SU-DHL-6 (cell line): ENCODE measurements around the gene SH2D4B.

Experiments
- H2AFZ ChIP-seq: fragments of 200-600 bp; sonication (generic); 2 replicates; pipeline ENCODE4 v1.6.1; 2014; ENCODE audit warnings: low read depth, mild to moderate bottlenecking, moderate library complexity, mixed read lengths, antibody characterized with exemption, low read length; ENCODE audit not compliant: severe bottlenecking
- H3F3A ChIP-seq: fragments of 200-600 bp; shearing (Covaris generic); 2 replicates; pipeline ENCODE4 v1.6.0; 2016; ENCODE audit warnings: antibody characterized with exemption, mild to moderate bottlenecking; ENCODE audit not compliant: insufficient read depth
- H3K27ac ChIP-seq: fragments of 200-600 bp; sonication (generic); 2 replicates; pipeline ENCODE4 v1.5.1; 2016; ENCODE audit warnings: low read depth, mild to moderate bottlenecking, low read length, moderate library complexity, mixed read lengths
- H3K27me3 ChIP-seq: fragments of 200-600 bp; sonication (generic), shearing (Covaris generic); 2 replicates; pipeline ENCODE4 v1.6.0; 2014; ENCODE audit warnings: mild to moderate bottlenecking, low read length
- H3K36me3 ChIP-seq: fragments of 200-600 bp; sonication (generic); 2 replicates; pipeline ENCODE4 v1.6.1; 2014; ENCODE audit warnings: mild to moderate bottlenecking, low read length, mixed read lengths
- H3K4me2 ChIP-seq: fragments of 300-600, 200-600 bp; shearing (Covaris generic), sonication (generic); 2 replicates; pipeline ENCODE4 v1.6.0; 2014; ENCODE audit warnings: low read length, low read depth, mild to moderate bottlenecking; ENCODE audit not compliant: poor library complexity, severe bottlenecking
- H3K4me3 ChIP-seq: fragments of 200-600 bp; sonication (generic); 2 replicates; pipeline ENCODE4 v1.5.1; 2014; ENCODE audit warnings: antibody characterized with exemption, low read length, mild to moderate bottlenecking, mixed read lengths; ENCODE audit not compliant: insufficient read depth, poor library complexity, severe bottlenecking
- H3K79me2 ChIP-seq: fragments of 200-600 bp; sonication (generic); 2 replicates; pipeline ENCODE4 v1.6.1; 2014; ENCODE audit warnings: mild to moderate bottlenecking, low read length, moderate library complexity; ENCODE audit not compliant: insufficient read depth
- H3K9ac ChIP-seq: fragments of 200-600 bp; sonication (generic); 2 replicates; pipeline ENCODE4 v1.7.0; 2014; ENCODE audit warnings: mild to moderate bottlenecking, low read length
- H3K9me2 ChIP-seq: fragments of 200-600 bp; sonication (generic); replicated peaks from 2 replicates; pipeline ENCODE4 v1.6.1; 2014; ENCODE audit warnings: low read length; ENCODE audit not compliant: insufficient read depth
- H3K9me3 ChIP-seq: fragments of 200-600 bp; sonication (generic); 2 replicates; pipeline ENCODE4 v1.6.1; 2014; ENCODE audit warnings: low read length, mixed read lengths; ENCODE audit not compliant: insufficient read depth
- H4K20me1 ChIP-seq: fragments of 200-600 bp; sonication (generic); 2 replicates; pipeline ENCODE4 v1.6.1; 2014; ENCODE audit warnings: low read depth, mild to moderate bottlenecking, antibody characterized with exemption, low read length, moderate library complexity, mixed read lengths
- EZH2phosphoT487 ChIP-seq: fragments of 200-600 bp; sonication (generic), shearing (Covaris generic); conservative IDR thresholded peaks from 2 replicates; pipeline ENCODE4 v1.6.1; 2018; ENCODE audit warnings: mild to moderate bottlenecking, antibody characterized with exemption, low read length, moderate library complexity, mixed read lengths
- TF ChIP-seq, protein P1 (sequence below): fragments of 200-600 bp; sonication (generic); IDR thresholded peaks from one replicate; pipeline ENCODE4 v1.5.1; 2017; ENCODE audit warnings: antibody characterized with exemption, mild to moderate bottlenecking, low read length, moderate library complexity; ENCODE audit not compliant: insufficient read depth, poor library complexity, severe bottlenecking

Gene SH2D4B

DNA sequence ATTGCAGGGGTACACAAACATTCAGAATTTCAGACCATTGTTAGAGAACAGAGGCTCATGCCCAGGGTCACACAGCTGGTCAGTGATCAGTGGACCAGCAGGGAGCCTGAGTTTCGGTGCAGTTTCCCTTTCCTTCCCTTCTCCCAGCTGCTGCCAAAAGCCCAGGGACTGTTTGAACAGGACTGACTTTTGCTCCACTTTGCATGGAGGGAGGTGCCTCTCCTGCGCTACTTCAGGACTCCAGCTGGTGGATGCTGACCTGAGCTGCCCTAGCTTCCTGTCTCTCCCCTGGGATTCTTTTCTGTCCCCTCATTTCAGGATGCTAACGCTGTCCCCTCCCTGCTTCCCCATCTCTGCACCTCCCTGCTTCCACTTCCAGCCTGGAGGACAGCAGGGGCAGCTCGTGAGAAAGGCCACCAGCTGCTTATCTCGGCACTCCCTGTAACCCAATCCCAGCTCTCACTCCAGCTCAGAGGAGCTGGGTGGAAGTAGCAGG, 14.5 kb downstream of the SH2D4B start:
- TF ChIP-seq, protein P1, sequence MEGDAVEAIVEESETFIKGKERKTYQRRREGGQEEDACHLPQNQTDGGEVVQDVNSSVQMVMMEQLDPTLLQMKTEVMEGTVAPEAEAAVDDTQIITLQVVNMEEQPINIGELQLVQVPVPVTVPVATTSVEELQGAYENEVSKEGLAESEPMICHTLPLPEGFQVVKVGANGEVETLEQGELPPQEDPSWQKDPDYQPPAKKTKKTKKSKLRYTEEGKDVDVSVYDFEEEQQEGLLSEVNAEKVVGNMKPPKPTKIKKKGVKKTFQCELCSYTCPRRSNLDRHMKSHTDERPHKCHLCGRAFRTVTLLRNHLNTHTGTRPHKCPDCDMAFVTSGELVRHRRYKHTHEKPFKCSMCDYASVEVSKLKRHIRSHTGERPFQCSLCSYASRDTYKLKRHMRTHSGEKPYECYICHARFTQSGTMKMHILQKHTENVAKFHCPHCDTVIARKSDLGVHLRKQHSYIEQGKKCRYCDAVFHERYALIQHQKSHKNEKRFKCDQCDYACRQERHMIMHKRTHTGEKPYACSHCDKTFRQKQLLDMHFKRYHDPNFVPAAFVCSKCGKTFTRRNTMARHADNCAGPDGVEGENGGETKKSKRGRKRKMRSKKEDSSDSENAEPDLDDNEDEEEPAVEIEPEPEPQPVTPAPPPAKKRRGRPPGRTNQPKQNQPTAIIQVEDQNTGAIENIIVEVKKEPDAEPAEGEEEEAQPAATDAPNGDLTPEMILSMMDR: no peak
- no peak for TF ChIP-seq EZH2phosphoT487
- no peak overlapping the region for H3K4me2 ChIP-seq
- no peaks in the 10 kb centered on the region for H3K27me3 ChIP-seq
- no peaks in the 10 kb centered on the region for H4K20me1 ChIP-seq
- no peaks in the 10 kb centered on the region for H3F3A ChIP-seq
- H3K4me3 ChIP-seq: no peak overlapping the region
- H3K36me3 ChIP-seq: no peaks in the 10 kb centered on the region
- no peaks in the 10 kb centered on the region for H3K9me2 ChIP-seq
- no peak overlapping the region for H2AFZ ChIP-seq
- H3K79me2 ChIP-seq: no peaks in the 10 kb centered on the region
- no peaks in the 10 kb centered on the region for H3K9me3 ChIP-seq
- H3K27ac ChIP-seq: no peak overlapping the region
- no peak overlapping the region for H3K9ac ChIP-seq

DNA sequence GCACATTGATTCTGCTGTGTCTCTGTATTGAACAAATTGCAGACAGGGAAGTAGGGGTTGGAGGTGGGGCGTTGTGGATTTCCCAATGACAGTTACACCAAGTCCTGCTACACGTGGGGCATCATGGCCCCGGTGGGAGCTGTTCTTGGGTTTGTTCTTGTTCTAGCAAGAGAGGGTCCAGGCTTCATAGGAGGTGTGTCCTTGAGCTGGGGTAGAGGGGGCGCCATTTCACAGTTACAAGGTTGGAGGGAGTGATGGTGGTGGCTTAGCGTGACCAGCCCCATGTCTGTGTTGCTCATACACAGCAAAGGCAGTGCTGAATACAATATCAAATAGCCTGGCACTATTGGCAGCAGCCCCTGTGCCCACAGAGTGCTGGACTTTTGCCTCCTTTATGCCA, 15.7 kb downstream of the SH2D4B start:
- H3K9me3 ChIP-seq: no peaks in the 10 kb centered on the region
- H3K4me2 ChIP-seq: no peak overlapping the region
- H3K27me3 ChIP-seq: no peaks in the 10 kb centered on the region
- no peak overlapping the region for H3K4me3 ChIP-seq
- H3K79me2 ChIP-seq: no peaks in the 10 kb centered on the region
- H3F3A ChIP-seq: no peaks in the 10 kb centered on the region
- H2AFZ ChIP-seq: no peak overlapping the region
- no peaks in the 10 kb centered on the region for H3K9me2 ChIP-seq
- H3K9ac ChIP-seq: no peak overlapping the region
- no peaks in the 10 kb centered on the region for H4K20me1 ChIP-seq
- no peaks in the 10 kb centered on the region for H3K36me3 ChIP-seq
- H3K27ac ChIP-seq: no peak overlapping the region
- TF ChIP-seq, protein P1: no peak
- TF ChIP-seq EZH2phosphoT487: no peak

DNA sequence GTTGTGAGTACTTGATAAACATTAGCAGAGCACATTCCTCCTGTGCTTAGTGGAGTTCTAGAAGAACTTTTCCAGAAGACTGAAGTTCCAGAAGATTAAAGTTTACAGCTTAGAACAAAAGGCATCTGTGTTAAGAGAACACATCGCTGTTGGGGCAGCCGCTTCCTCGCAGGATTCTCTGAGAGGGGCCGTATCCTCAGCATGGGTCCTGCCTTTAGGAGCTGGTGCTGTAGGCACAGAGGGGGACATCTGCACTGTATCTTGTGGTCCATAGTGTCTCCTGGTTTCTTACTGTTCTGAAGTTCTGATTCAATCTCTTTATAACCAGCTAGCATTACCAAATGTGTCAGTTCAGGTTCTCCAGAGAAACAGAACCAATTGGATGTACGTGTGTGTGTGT, 16.3 kb downstream of the SH2D4B start:
- Histone ChIP-seq H3K79me2 (no peaks in the 10 kb centered on the region), H3F3A (no peaks in the 10 kb centered on the region), H3K4me2 (no peak overlapping the region), H3K9me3 (no peaks in the 10 kb centered on the region), H3K9ac (no peak overlapping the region), H4K20me1 (no peaks in the 10 kb centered on the region), H3K27me3 (no peaks in the 10 kb centered on the region), H3K27ac (no peak overlapping the region), H3K4me3 (no peak overlapping the region), H3K9me2 (no peaks in the 10 kb centered on the region), H3K36me3 (no peaks in the 10 kb centered on the region), H2AFZ (no peak overlapping the region)
- TF ChIP-seq, protein P1: no peak
- TF ChIP-seq EZH2phosphoT487: no peak

DNA sequence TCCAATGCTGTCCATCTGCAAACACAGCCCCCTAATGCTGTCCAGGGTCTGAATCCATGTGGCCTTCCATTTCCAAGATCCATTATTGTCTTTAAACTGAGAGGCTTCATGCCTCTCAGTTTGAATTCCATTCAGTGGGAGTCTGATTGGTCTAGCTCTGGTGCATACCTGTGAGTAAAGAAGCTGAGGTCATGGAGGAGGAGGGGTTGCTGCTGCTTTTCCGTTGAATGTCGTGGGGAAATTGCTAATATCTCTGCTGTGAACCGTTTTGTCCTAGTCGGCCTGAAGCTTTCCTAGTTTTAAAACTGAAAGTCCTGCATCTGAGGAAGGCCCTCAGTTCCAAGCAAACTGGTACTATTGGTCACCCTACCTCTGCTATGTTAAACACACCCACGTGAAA, 17.7 kb downstream of the SH2D4B start:
- Histone ChIP-seq H3K79me2 (no peaks in the 10 kb centered on the region), H3K4me3 (no peak overlapping the region), H3K36me3 (no peaks in the 10 kb centered on the region), H3K27me3 (no peaks in the 10 kb centered on the region), H3K9me3 (no peaks in the 10 kb centered on the region), H4K20me1 (no peaks in the 10 kb centered on the region), H3K4me2 (no peak overlapping the region), H3F3A (no peaks in the 10 kb centered on the region), H3K9me2 (no peaks in the 10 kb centered on the region), H2AFZ (no peak overlapping the region), H3K9ac (no peak overlapping the region), H3K27ac (no peak overlapping the region)
- no peak for TF ChIP-seq EZH2phosphoT487
- TF ChIP-seq, protein P1: no peak
